Left renal cortex interstitium (tissue), 4 donors: ENCODE data around the gene FAR1. TPM values are rescaled to one million over a fixed set of nuclear protein-coding genes. Genes with fewer than 3 reads are reported as not detected.
"Not testable (repeated sequence)": the region's sequence is repeated elsewhere in the genome, so short reads cannot be mapped to it uniquely, and the experiment has no call there.

Source experiments
- DNase-seq, 4 donors: peaks; one replicate each; pipeline ENCODE4 v3.0.0-alpha.2; 2013; ENCODE audit warnings: low read depth in 4 of 4, low spot score in 2 of 4, missing footprints in 1 of 4
- polyA plus RNA-seq, 4 donors: library from polyadenylated mRNA; unstranded; fragments of 120-200 nt; gene quantifications; one replicate each; pipeline ENCODE4 v1.2.1, GENCODE V29; 2013; ENCODE audit not compliant: insufficient read length in 4 of 4

Gene FAR1
- polyA plus RNA-seq, 4 donors: 51.1 to 89.2 (median 69.2) TPM

DNA sequence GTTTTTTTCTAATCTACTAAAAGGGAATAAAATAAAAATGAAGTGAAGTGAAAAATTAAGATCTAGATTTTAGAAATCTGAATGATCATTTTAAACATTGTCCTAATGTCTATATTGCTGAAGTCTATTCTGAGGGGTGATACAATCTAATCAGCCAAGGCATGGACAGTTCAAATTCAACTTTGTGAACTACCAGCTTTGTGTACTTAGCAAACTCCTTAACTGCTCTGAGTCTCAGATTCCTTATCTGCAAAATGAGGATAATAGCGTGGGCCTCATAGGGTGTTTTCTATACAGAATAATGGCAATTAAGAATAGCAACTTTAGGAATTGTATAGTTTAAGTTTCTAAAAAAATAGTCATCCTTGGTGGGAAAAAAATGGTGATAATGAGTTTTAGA, 31.4 kb downstream of the FAR1 start:
- no peak for DNase-seq

- no peak for DNase-seq
Measured at GRCh38 chr11:13701506-13701905, 33.0 kb downstream of the FAR1 start.

DNA sequence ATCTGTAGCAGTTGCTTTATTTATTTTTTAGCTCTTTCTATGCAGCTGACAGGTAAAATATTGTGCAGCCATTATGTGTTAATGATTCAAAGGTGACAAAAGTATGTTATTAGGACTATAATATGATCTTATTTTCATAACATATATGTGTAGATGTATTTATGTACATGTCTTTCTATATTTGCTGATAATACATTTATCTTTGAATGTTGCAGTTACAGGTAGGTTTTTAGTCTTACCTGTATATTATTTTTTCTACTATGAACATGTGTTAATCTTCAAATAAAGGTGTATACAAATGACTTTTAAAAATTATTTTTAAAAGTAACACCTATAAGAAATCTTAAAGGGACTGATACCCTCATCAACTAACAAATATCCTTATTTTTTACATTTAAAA, 33.6 kb downstream of the FAR1 start:
- DNase-seq: no peak

- no peak for DNase-seq
Measured at GRCh38 chr11:13705710-13706109, 37.2 kb downstream of the FAR1 start.

GRCh38 chr11:13713982-13714381, 45.5 kb downstream of the FAR1 start:
- DNase-seq: no peak

GRCh38 chr11:13717331-13717730, 48.9 kb downstream of the FAR1 start:
- DNase-seq: no peak

- no peak for DNase-seq
Measured at GRCh38 chr11:13718394-13718793, 49.9 kb downstream of the FAR1 start.

DNA sequence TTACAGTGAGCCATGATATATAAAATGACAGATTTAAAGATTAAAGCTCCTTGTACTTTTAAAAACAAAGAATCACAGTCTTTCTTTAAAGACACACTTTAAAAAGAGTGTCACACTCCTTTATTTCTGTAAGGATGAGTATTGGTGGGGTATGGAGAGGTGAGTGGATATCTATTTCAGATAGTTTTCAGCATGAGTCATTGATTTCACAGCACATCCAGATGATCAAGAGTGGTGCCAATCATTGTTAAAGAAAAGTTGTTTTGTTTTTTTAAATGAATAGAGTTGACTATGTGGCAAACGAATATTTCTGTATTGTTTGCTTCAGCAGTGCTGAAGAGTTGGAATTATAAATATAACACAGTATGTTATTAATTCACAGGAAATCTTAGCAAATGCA, 52.5 kb downstream of the FAR1 start:
- no peak for DNase-seq

DNA sequence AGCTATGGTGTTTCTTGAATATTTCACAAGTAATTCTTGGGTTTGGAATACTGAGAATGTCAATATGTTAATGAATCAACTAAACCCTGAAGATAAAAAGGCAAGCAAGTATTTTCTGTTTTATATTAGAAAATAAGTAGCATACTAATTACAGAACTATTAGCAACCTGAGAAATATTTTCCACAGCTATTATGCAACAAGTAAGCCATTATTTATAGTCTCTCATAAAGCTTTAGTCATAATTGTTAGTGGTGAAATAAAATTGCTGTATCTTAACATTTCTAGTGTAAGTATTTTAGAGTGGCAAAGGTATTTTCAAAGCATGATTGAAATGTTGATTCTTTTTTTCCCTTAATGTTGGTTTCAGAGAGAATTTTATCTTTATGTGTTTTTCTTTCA, 53.3 kb downstream of the FAR1 start:
- no peak for DNase-seq

DNA sequence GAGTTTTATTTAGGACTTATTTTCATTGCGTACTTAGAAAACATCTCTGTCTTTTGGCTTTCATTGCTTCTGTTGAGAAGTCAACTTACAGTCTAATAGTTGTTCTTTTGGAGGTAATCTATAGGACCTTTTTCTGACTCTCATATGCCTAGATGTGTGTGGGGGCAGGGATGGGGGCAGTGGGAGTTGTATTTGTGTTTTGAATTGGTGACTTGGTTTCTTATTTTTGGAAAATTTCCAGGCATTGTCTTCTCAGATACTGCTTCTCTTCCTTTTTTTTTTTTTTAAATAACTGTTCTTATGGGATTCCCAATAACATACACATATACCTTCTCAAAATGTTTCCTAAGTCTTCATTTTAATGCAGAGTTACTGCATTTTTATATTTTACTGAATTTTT, 58.0 kb downstream of the FAR1 start:
- no peak for DNase-seq

- DNase-seq: no peak
Measured at GRCh38 chr11:13728076-13728475, 59.6 kb downstream of the FAR1 start.

- DNase-seq: no peak
Measured at GRCh38 chr11:13734530-13734929, 66.1 kb downstream of the FAR1 start.

GRCh38 chr11:13745165-13745564, 76.7 kb downstream of the FAR1 start:
- no peak for DNase-seq

DNA sequence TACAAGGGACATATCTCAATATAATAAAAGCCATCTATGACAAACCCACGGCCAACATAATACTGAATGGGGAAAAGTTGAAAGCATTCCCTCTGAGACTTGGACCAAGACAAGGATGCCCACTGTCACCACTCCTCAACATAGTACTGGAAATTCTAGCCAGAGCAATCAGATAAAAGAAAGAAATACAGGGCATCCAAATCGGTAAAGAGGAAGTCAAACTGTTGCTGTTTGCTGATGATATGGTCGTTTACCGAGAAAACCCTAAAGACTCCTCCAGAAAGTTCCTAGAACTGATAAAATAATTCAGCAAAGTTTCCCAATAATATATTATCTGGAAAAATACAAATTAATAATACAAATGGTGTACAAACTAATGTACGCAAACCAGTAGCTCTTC, 84.8 kb downstream of the FAR1 start:
- not testable (repeated sequence) for DNase-seq

- no peak for DNase-seq
Measured at GRCh38 chr11:13759050-13759449, 90.6 kb downstream of the FAR1 start.

- no peak for DNase-seq
Measured at GRCh38 chr11:13760115-13760514, 91.6 kb downstream of the FAR1 start.

- no peak for DNase-seq
Measured at GRCh38 chr11:13761250-13761649, 92.8 kb downstream of the FAR1 start.

DNA sequence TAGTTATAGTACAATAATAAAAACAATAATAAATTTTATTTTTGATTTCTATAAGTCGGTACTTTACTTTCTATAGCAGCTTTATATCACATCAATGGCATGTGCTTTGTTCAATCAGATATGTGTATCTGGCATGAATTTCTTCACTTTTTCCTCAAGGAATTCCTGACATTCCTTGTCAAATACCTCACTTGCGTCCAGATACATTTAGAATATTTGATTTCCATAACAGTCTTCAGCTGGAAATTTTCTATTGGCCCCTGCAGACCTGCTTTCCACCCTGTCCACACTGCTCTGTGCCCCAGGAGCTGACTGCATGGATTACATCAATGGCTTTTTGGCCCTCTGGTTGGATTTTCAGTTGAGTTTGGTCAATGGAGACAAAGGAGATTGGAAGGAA, 93.2 kb downstream of the FAR1 start:
- no peak for DNase-seq

DNA sequence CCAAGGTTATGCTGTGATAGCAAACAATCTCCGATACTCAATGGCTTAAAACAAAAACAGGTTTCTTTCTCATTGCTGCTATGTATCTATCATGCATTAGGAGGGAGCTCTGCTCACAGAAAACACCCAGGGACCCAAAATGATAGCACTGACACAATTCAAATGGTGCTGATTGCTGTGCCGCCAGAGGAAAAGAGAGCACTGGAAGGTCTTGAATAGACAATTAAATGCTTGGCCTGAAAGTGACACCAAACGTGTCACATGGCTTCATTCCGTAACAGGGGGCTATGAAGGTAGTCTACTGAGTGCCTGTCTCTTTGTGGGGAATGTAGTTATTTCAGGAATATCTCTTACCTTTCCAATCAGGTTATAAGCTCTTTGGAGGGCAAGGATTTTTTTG, 94.2 kb downstream of the FAR1 start:
- DNase-seq: no peak

DNA sequence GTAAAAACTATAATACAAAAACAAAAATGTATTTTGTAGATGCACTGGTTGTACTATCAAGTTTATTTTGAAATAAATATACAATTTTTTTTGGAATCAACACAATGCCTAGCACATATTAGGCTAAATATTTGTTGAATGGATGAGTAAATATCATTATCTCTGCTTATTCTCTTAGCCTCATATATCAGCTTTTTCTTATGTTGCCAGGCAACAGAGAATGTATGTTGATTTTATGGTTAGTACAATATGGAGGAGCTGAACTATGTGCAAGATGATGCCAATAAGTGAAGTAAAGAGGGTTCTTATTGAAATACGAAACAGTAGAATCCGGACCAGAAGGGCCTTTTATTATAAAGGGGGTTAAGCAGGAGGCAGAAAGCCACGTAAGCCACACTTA, 94.9 kb downstream of the FAR1 start:
- DNase-seq: no peak

- no peak for DNase-seq
Measured at GRCh38 chr11:13765886-13766285, 97.4 kb downstream of the FAR1 start.

DNA sequence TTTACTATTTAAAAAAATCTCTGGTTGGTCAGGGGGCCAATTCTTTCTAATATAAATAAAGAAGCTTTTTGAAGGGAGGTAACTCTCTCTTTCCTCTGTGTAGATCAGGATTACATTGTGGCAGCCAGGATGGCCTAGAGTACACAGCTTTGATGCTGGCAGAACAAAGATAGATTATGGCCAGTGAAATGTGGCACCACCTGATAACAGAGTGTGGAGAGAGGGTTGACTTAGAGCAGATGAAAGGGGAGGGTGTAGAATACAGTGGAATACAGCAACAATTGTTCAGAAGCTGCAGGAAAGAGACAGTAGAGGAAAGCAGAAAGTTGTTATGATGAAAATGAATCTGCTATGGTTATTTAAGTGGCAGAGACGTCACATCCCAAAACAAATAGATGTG, 99.0 kb downstream of the FAR1 start:
- no peak for DNase-seq

DNA sequence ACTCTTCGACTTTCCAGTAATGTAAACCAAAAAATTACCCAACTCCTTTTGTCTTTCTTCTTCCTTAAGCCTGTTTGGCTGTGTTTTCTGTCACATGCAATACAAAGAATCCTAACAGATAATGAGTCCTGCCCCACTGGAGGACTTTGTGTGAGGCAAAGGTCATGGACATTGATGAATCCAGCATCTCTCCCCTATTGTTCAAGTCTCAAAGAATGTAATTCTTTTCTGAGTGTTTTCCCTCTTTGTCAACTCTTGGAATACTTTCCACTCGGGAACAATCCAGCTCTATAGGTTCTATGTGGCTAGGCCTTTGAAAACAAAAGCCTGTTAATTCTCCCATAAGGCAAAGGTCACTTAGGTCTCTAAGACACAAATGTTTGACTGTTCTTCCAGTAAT, 100.7 kb downstream of the FAR1 start:
- no peak for DNase-seq

DNA sequence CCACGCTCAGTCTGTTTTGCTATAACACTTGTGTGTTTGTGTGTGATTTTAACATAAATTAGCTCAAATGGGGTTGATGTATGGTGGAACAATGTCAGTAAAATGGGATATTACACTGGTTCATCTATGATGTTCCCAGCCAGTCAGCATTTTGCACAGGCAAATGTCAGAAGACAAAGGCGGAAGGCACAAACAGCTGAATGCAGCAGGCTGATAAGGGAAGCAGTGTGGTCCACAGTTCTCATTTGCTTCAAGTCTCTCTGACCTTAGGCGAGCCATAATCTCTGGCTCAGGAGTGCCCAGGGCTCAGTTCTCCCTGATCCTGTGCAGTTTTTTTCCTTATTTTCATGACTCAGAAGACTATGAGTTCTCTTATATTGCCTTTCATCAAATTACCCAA, 102.7 kb downstream of the FAR1 start:
- no peak for DNase-seq
